ENCODE results near the gene HHAT.
"Not testable (repeated sequence)": the region's sequence is repeated elsewhere in the genome, so short reads cannot be mapped to it uniquely, and the experiment has no call there.

HHAT gene

DNA sequence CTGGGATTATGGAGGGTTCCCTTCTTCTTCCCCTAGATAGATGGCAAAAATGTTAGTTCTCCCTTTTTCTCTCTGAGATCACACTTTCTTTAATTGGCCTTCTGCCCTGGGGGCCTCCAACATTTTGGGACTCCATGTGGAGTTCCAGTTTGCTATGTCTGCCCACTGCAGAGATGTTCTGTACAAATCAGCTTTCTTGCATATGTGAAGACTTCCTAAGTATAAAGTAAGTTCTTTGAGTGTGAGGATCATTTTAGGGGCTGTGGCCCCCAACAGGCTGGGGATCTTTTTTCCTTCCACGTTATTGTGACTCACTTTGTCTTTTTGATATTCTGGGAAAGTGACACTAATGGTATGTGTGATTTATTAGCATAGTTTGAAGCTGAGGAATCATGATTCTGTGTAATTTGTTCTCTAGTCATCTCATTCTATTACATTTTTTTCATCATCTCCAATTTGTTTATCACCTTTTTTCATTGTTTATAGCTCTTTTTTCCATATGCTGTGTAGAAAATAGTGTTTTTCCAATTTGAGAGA lies 48.2 kb downstream of the HHAT start:
- H3K4me3 ChIP-seq (ENCODE audit: low read length) = no peak overlapping the region
- TF ChIP-seq ZNF274 (IDR thresholded peaks at IDR 0.05; ENCODE audit: low read depth, low read length) = no peak

DNA sequence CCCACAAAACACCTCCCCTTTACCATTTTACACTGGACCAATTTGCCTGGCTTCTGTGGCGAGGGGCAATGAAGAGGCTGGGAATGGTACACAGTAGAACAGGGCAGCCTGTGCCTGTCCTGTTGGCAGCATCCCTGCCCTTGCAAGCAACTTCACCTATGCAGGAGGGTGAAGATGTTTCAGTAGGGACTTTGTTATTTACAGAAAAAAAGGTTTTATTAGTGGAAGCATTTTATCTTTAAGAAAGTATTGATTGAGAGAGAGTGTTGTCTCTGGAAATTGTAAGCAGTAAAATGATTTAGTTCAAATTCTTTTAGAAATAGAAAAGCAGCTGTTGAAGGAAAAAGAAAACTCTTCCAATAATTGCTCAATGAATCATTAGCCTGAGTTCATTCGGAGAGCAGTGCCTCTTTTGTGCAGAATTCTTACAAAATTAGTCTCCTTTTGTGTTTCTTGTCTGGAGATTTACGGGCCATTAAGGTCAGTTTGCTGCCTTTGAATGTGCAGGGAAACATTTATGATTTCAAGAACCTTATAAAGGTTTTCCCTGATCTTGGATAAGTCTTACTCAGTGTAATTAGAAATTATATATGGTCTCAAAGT lies 49.1 kb downstream of the HHAT start:
- no peak overlapping the region for H3K4me3 ChIP-seq (ENCODE audit: low read length)
- no peak for TF ChIP-seq ZNF274 (IDR thresholded peaks at IDR 0.05; ENCODE audit: low read depth, low read length)

DNA sequence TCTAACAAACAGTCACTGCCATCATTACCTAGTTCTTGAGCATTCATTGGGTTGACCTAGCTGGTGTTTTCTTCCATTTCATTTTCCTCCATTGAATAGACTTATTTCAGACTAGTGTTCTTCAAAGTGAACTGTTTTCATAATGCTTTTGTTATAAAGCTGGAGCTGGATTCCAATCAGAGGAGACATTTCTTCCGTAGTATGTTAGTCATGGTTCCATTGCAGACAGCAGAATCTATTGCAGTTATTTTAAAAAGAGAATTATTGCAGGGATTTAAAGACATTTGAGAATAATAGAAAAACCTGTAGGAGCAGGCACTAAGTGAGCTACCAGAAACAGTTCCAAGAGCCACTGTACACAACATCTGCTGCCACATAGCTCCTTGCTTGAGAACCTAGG lies 50.0 kb downstream of the HHAT start:
- TF ChIP-seq ZNF274 (IDR thresholded peaks at IDR 0.05; ENCODE audit: low read depth, low read length) = no peak
- H3K4me3 ChIP-seq (ENCODE audit: low read length) = no peak overlapping the region

GRCh38 chr1:210381934-210382333 lies 53.2 kb downstream of the HHAT start:
- no peak overlapping the region for H3K4me3 ChIP-seq (ENCODE audit: low read length)
- TF ChIP-seq ZNF274 (IDR thresholded peaks at IDR 0.05; ENCODE audit: low read depth, low read length) = no peak

- no peak for TF ChIP-seq ZNF274 (IDR thresholded peaks at IDR 0.05; ENCODE audit: low read depth, low read length)
- no peak overlapping the region for H3K4me3 ChIP-seq (ENCODE audit: low read length)
These were observed 55.9 kb downstream of the HHAT start for GRCh38 chr1:210384625-210385024.

DNA sequence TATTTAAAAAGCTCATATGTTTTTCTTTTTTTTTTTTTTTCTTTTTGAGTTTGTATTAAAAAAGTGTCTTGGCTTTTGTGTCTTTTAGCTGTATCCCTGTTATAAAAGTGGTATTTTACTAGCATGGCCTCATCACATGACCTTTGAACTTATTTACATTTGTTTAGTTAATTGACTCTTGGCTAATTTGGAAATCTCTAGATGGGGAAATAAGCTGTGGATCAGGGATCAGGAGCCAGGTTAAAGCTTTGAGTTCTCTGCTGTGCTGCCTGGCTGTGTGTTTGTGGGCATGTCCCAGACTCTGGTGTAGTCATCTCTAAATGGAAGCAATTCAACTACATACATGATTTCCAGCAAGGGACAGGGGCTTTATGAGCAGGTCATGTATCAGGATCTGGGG lies 56.5 kb downstream of the HHAT start:
- H3K4me3 ChIP-seq (ENCODE audit: low read length) = no peak overlapping the region
- TF ChIP-seq ZNF274 (IDR thresholded peaks at IDR 0.05; ENCODE audit: low read depth, low read length) = no peak

DNA sequence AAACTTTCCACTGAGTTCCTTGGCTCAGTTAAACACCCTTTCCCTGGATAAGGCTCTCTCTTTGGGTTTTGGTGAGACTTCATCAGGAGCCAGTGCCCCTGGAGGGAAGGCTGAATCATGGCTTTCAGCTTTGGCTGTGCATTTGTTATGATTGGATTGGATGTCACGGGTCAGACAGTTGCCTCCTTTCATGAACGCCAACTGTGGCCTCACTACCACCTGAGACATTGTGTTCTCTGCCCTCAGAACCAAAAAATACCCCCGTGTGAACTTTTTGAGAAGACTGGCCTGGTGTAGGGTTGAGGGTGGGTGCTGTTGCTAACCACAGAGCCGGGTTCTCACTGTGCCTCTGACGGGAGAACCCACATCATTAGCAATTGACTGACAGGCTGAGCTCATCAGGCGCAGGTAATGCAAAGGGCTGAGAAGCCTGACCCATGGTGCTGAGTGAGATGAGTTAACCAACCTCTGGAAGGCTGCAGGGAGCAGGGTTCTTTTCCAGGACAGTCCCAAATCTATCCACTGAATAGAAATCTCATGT lies 65.6 kb downstream of the HHAT start:
- no peak for TF ChIP-seq ZNF274 (IDR thresholded peaks at IDR 0.05; ENCODE audit: low read depth, low read length)

DNA sequence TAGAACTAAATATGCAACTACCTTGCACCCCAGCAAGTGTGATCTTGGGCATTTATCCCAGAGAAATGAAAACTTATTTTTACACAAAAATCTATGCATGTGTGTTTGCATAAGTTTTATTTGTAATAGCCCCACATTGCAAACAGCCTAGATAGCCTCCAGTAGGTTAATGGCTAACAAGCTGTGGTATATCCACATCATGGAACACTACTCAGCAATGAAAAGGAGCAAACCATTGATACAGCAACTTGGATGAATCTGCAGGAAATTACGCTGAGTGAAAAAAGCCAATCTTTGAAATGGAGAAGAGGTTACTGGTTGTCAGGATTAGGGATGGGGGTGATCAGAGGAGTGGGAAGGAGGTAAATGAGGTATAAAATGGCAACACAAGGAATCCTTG lies 67.8 kb downstream of the HHAT start:
- H3K4me3 ChIP-seq (ENCODE audit: low read length) = no peak overlapping the region
- TF ChIP-seq ZNF274 (IDR thresholded peaks at IDR 0.05; ENCODE audit: low read depth, low read length) = no peak

More for the DNA sequence above, 65.6 kb downstream of the HHAT start:
- H3K4me3 ChIP-seq (ENCODE audit: low read length) = no peak overlapping the region

DNA sequence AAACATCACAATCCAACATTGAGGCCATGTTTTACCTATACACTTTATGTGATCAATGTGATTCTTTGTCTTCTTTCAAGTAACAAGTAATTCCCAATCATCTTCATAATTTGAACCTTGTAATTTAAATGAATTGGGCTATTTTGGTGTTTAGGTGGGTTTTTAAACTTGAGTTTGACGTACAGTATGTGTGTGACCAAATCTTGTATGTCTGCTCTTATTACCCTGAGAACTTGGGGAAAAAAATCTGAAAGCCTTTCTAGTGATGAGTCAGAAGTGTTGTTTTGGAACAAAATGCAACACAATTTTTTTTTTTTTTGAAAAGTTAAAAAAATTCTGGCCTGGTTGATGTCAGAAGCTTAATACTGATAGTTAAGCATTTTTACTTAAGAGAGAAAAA lies 68.5 kb downstream of the HHAT start:
- no peak overlapping the region for H3K4me3 ChIP-seq (ENCODE audit: low read length)

GRCh38 chr1:210397681-210398080 lies 69.0 kb downstream of the HHAT start:
- no peak for TF ChIP-seq ZNF274 (IDR thresholded peaks at IDR 0.05; ENCODE audit: low read depth, low read length)
- H3K4me3 ChIP-seq (ENCODE audit: low read length) = no peak overlapping the region

More for the DNA sequence above, 68.5 kb downstream of the HHAT start:
- TF ChIP-seq ZNF274 (IDR thresholded peaks at IDR 0.05; ENCODE audit: low read depth, low read length) = no peak

- no peak overlapping the region for H3K4me3 ChIP-seq (ENCODE audit: low read length)
- no peak for TF ChIP-seq ZNF274 (IDR thresholded peaks at IDR 0.05; ENCODE audit: low read depth, low read length)
These were observed 69.8 kb downstream of the HHAT start for GRCh38 chr1:210398466-210398865.

- no peak for TF ChIP-seq ZNF274 (IDR thresholded peaks at IDR 0.05; ENCODE audit: low read depth, low read length)
- no peak overlapping the region for H3K4me3 ChIP-seq (ENCODE audit: low read length)
These were observed 71.5 kb downstream of the HHAT start for GRCh38 chr1:210400043-210400840.

- H3K4me3 ChIP-seq (ENCODE audit: low read length) = no peak overlapping the region
- TF ChIP-seq ZNF274 (IDR thresholded peaks at IDR 0.05; ENCODE audit: low read depth, low read length) = no peak
These were observed 73.9 kb downstream of the HHAT start for GRCh38 chr1:210402560-210402959.

DNA sequence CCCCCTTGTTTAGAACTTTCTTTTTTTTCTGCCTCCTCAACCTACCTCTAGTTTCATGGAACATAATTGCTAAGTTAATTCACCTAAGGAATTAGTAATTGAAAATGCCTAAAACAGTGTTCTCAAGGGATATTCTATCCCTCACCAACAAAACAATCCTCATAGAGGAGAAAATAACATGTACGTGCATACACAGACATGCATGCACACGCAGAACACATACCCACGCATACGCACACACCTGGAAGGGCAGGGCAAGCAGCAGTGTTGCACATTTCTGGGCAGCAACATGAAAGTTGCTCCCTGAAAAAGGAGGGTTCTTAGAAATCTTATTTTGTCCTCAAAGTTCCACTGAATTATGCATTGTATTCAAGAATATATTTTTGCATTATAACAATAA lies 76.6 kb downstream of the HHAT start:
- no peak for TF ChIP-seq ZNF274 (IDR thresholded peaks at IDR 0.05; ENCODE audit: low read depth, low read length)
- H3K4me3 ChIP-seq (ENCODE audit: low read length) = no peak overlapping the region

DNA sequence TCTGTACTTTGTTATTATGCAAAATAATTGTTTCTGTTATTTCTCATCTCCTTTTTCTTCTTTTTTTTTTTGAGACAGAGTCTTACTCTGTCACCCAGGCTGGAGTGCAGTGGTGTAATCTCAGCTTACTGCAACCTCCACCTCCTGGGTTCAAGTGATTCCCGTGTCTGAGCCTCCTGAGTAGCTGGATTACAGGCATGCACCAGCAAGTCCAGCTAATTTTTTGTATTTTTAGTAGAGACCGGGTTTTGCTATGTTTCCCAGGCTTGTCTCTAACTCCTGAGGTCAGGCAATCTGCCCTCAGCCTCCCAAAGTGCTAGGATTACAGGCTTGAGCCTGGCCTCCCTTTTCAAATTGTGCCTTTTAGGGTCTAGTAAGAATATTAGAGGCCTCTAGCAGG lies 77.6 kb downstream of the HHAT start:
- H3K4me3 ChIP-seq (ENCODE audit: low read length) = not testable (repeated sequence)

Data from GM08714 (cell line).